ENCODE data around the gene GRID2IP.

GRID2IP gene

GRCh38 chr7:6495597-6496262, 55.5 kb downstream of the GRID2IP start:
- Histone ChIP-seq H3K36me3 (ENCODE audit: insufficient read depth, low read length) (no peaks in the 10 kb centered on the region), H3K9ac (ENCODE audit: low read length) (no peak overlapping the region)

GRCh38 chr7:6494365-6494764, 56.9 kb downstream of the GRID2IP start:
- no peak overlapping the region for H3K4me3 ChIP-seq (ENCODE audit: low read depth in 1 of 2, low read length in 2 of 2)

More at GRCh38 chr7:6495597-6496262, 55.5 kb downstream of the GRID2IP start:
- H3K27ac ChIP-seq (ENCODE audit: low read depth, low read length), result no peak overlapping the region
- H3K27me3 ChIP-seq (ENCODE audit: control insufficient read depth in 1 of 2, insufficient read depth in 2 of 2, low read length in 2 of 2), result no peaks in the 10 kb centered on the region
- no peak overlapping the region for H3K4me3 ChIP-seq (ENCODE audit: low read depth in 1 of 2, low read length in 2 of 2)
- H3K4me1 ChIP-seq (ENCODE audit: insufficient read depth, low read length), result no peaks in the 10 kb centered on the region
- H3K9me3 ChIP-seq (ENCODE audit: low read length), result no peaks in the 10 kb centered on the region

GRCh38 chr7:6491194-6491593, 60.1 kb downstream of the GRID2IP start:
- H3K36me3 ChIP-seq (ENCODE audit: insufficient read depth, low read length), result no peaks in the 10 kb centered on the region
- H3K9me3 ChIP-seq (ENCODE audit: low read length), result no peaks in the 10 kb centered on the region
- no peak overlapping the region for H3K27ac ChIP-seq (ENCODE audit: low read depth, low read length)
- no peaks in the 10 kb centered on the region for H3K27me3 ChIP-seq (ENCODE audit: control insufficient read depth in 1 of 2, insufficient read depth in 2 of 2, low read length in 2 of 2)
- H3K4me3 ChIP-seq (ENCODE audit: low read depth in 1 of 2, low read length in 2 of 2), result no peak overlapping the region
- H3K4me1 ChIP-seq (ENCODE audit: insufficient read depth, low read length), result no peaks in the 10 kb centered on the region
- H3K9ac ChIP-seq (ENCODE audit: low read length), result no peak overlapping the region

More at GRCh38 chr7:6494365-6494764, 56.9 kb downstream of the GRID2IP start:
- Histone ChIP-seq H3K36me3 (ENCODE audit: insufficient read depth, low read length) (no peaks in the 10 kb centered on the region), H3K27ac (ENCODE audit: low read depth, low read length) (no peak overlapping the region), H3K4me1 (ENCODE audit: insufficient read depth, low read length) (no peaks in the 10 kb centered on the region), H3K27me3 (ENCODE audit: control insufficient read depth in 1 of 2, insufficient read depth in 2 of 2, low read length in 2 of 2) (no peaks in the 10 kb centered on the region), H3K9ac (ENCODE audit: low read length) (no peak overlapping the region), H3K9me3 (ENCODE audit: low read length) (no peaks in the 10 kb centered on the region)

GRCh38 chr7:6489612-6490011, 61.6 kb downstream of the GRID2IP start:
- peaks cover 2% of the 10 kb centered on the region for H3K4me1 ChIP-seq (ENCODE audit: insufficient read depth, low read length)

GRCh38 chr7:6487184-6487545, 64.1 kb downstream of the GRID2IP start:
- Histone ChIP-seq H3K27me3 (ENCODE audit: control insufficient read depth in 1 of 2, insufficient read depth in 2 of 2, low read length in 2 of 2) (no peaks in the 10 kb centered on the region), H3K4me3 (ENCODE audit: low read depth in 1 of 2, low read length in 2 of 2) (no peak overlapping the region), H3K9me3 (ENCODE audit: low read length) (no peaks in the 10 kb centered on the region), H3K9ac (ENCODE audit: low read length) (no peak overlapping the region), H3K4me1 (ENCODE audit: insufficient read depth, low read length) (peaks cover 14% of the 10 kb centered on the region), H3K27ac (ENCODE audit: low read depth, low read length) (no peak overlapping the region), H3K36me3 (ENCODE audit: insufficient read depth, low read length) (no peaks in the 10 kb centered on the region)

More at GRCh38 chr7:6489612-6490011, 61.6 kb downstream of the GRID2IP start:
- Histone ChIP-seq H3K27me3 (ENCODE audit: control insufficient read depth in 1 of 2, insufficient read depth in 2 of 2, low read length in 2 of 2) (no peaks in the 10 kb centered on the region), H3K36me3 (ENCODE audit: insufficient read depth, low read length) (no peaks in the 10 kb centered on the region), H3K27ac (ENCODE audit: low read depth, low read length) (no peak overlapping the region), H3K9ac (ENCODE audit: low read length) (no peak overlapping the region), H3K9me3 (ENCODE audit: low read length) (no peaks in the 10 kb centered on the region), H3K4me3 (ENCODE audit: low read depth in 1 of 2, low read length in 2 of 2) (no peak overlapping the region)

GRCh38 chr7:6486438-6487183, 64.7 kb downstream of the GRID2IP start:
- H3K9ac ChIP-seq (ENCODE audit: low read length), result no peak overlapping the region
- H3K27ac ChIP-seq (ENCODE audit: low read depth, low read length), result no peak overlapping the region
- no peak overlapping the region for H3K4me3 ChIP-seq (ENCODE audit: low read depth in 1 of 2, low read length in 2 of 2)
- H3K4me1 ChIP-seq (ENCODE audit: insufficient read depth, low read length), result peaks cover 16% of the 10 kb centered on the region
- no peaks in the 10 kb centered on the region for H3K9me3 ChIP-seq (ENCODE audit: low read length)
- no peaks in the 10 kb centered on the region for H3K27me3 ChIP-seq (ENCODE audit: control insufficient read depth in 1 of 2, insufficient read depth in 2 of 2, low read length in 2 of 2)
- no peaks in the 10 kb centered on the region for H3K36me3 ChIP-seq (ENCODE audit: insufficient read depth, low read length)

- no peaks in the 10 kb centered on the region for H3K27me3 ChIP-seq (ENCODE audit: control insufficient read depth in 1 of 2, insufficient read depth in 2 of 2, low read length in 2 of 2)
- H3K9ac ChIP-seq (ENCODE audit: low read length), result peak overlapping the region; percentile 57
- H3K27ac ChIP-seq (ENCODE audit: low read depth, low read length), result no peak overlapping the region
- H3K36me3 ChIP-seq (ENCODE audit: insufficient read depth, low read length), result no peaks in the 10 kb centered on the region
- peak overlapping the region; percentile 74 to 99 for H3K4me3 ChIP-seq (ENCODE audit: low read depth in 1 of 2, low read length in 2 of 2)
- H3K9me3 ChIP-seq (ENCODE audit: low read length), result no peaks in the 10 kb centered on the region
- H3K4me1 ChIP-seq (ENCODE audit: insufficient read depth, low read length), result peaks cover 19% of the 10 kb centered on the region
Measured at GRCh38 chr7:6482743-6483119, 68.5 kb downstream of the GRID2IP start.

GRCh38 chr7:6482307-6482706, 69.0 kb downstream of the GRID2IP start:
- Histone ChIP-seq H3K4me3 (ENCODE audit: low read depth in 1 of 2, low read length in 2 of 2) (no peak overlapping the region), H3K4me1 (ENCODE audit: insufficient read depth, low read length) (peaks cover 19% of the 10 kb centered on the region), H3K27me3 (ENCODE audit: control insufficient read depth in 1 of 2, insufficient read depth in 2 of 2, low read length in 2 of 2) (no peaks in the 10 kb centered on the region), H3K36me3 (ENCODE audit: insufficient read depth, low read length) (no peaks in the 10 kb centered on the region), H3K27ac (ENCODE audit: low read depth, low read length) (no peak overlapping the region), H3K9me3 (ENCODE audit: low read length) (no peaks in the 10 kb centered on the region), H3K9ac (ENCODE audit: low read length) (peak overlapping the region; percentile 57)

- no peaks in the 10 kb centered on the region for H3K9me3 ChIP-seq (ENCODE audit: low read length)
- H3K36me3 ChIP-seq (ENCODE audit: insufficient read depth, low read length), result no peaks in the 10 kb centered on the region
- H3K4me3 ChIP-seq (ENCODE audit: low read depth in 1 of 2, low read length in 2 of 2), result no peak overlapping the region
- H3K4me1 ChIP-seq (ENCODE audit: insufficient read depth, low read length), result peaks cover 19% of the 10 kb centered on the region
- no peak overlapping the region for H3K9ac ChIP-seq (ENCODE audit: low read length)
- H3K27me3 ChIP-seq (ENCODE audit: control insufficient read depth in 1 of 2, insufficient read depth in 2 of 2, low read length in 2 of 2), result no peaks in the 10 kb centered on the region
- no peak overlapping the region for H3K27ac ChIP-seq (ENCODE audit: low read depth, low read length)
Measured at GRCh38 chr7:6481445-6481844, 69.8 kb downstream of the GRID2IP start.

GRCh38 chr7:6480323-6480660, 71.0 kb downstream of the GRID2IP start:
- no peaks in the 10 kb centered on the region for H3K36me3 ChIP-seq (ENCODE audit: insufficient read depth, low read length)
- H3K4me3 ChIP-seq (ENCODE audit: low read depth in 1 of 2, low read length in 2 of 2), result no peak overlapping the region
- H3K27me3 ChIP-seq (ENCODE audit: control insufficient read depth in 1 of 2, insufficient read depth in 2 of 2, low read length in 2 of 2), result no peaks in the 10 kb centered on the region
- H3K27ac ChIP-seq (ENCODE audit: low read depth, low read length), result no peak overlapping the region
- no peak overlapping the region for H3K9ac ChIP-seq (ENCODE audit: low read length)
- H3K4me1 ChIP-seq (ENCODE audit: insufficient read depth, low read length), result peaks cover 19% of the 10 kb centered on the region
- H3K9me3 ChIP-seq (ENCODE audit: low read length), result no peaks in the 10 kb centered on the region

- H3K4me1 ChIP-seq (ENCODE audit: insufficient read depth, low read length), result peaks cover 14% of the 10 kb centered on the region
- no peaks in the 10 kb centered on the region for H3K9me3 ChIP-seq (ENCODE audit: low read length)
- H3K27ac ChIP-seq (ENCODE audit: low read depth, low read length), result no peak overlapping the region
- H3K9ac ChIP-seq (ENCODE audit: low read length), result no peak overlapping the region
- H3K27me3 ChIP-seq (ENCODE audit: control insufficient read depth in 1 of 2, insufficient read depth in 2 of 2, low read length in 2 of 2), result no peaks in the 10 kb centered on the region
- no peak overlapping the region for H3K4me3 ChIP-seq (ENCODE audit: low read depth in 1 of 2, low read length in 2 of 2)
- H3K36me3 ChIP-seq (ENCODE audit: insufficient read depth, low read length), result peaks cover 1% of the 10 kb centered on the region
Measured at GRCh38 chr7:6479067-6479466, 72.2 kb downstream of the GRID2IP start.

- Histone ChIP-seq H3K27ac (ENCODE audit: low read depth, low read length) (no peak overlapping the region), H3K4me3 (ENCODE audit: low read depth in 1 of 2, low read length in 2 of 2) (no peak overlapping the region), H3K36me3 (ENCODE audit: insufficient read depth, low read length) (peaks cover 10% of the 10 kb centered on the region), H3K4me1 (ENCODE audit: insufficient read depth, low read length) (peaks cover 14% of the 10 kb centered on the region), H3K9ac (ENCODE audit: low read length) (no peak overlapping the region), H3K27me3 (ENCODE audit: control insufficient read depth in 1 of 2, insufficient read depth in 2 of 2, low read length in 2 of 2) (no peaks in the 10 kb centered on the region), H3K9me3 (ENCODE audit: low read length) (no peaks in the 10 kb centered on the region)
Measured at GRCh38 chr7:6478186-6478585, 73.1 kb downstream of the GRID2IP start.
